Fibroblast of skin of right quadriceps (primary cell): ENCODE results near the gene HMCES.
"Not testable (repeated sequence)": the region's sequence is repeated elsewhere in the genome, so short reads cannot be mapped to it uniquely, and the experiment has no call there.

Experiments used
- DNase-seq: peaks from one replicate; pipeline ENCODE4 v3.0.0-alpha.2; 2013

Gene HMCES

GRCh38 chr3:129259612-129260477, 18.8 kb upstream of the HMCES start:
- no peak for DNase-seq

DNA sequence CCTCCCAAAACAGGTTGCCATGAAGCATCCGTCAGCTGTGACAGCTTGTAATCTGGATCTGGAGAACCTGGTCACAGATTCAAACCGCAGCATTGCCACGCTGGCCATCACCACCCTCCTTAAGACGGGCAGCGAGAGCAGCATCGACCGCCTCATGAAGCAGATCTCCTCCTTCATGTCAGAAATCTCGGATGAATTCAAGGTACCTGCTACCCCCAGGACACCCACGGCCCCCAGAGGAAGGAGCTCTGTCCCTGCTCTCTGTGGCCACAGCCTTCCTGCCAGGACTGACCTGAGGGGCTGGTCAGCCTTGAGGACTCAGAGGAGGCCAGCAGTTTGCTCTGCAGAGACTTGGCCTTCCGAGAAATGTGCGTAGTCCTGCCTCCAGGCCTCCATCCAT, 18.1 kb upstream of the HMCES start:
- no peak for DNase-seq

GRCh38 chr3:129261894-129262293, 16.8 kb upstream of the HMCES start:
- no peak for DNase-seq

GRCh38 chr3:129263161-129263910, 15.3 kb upstream of the HMCES start:
- DNase-seq: no peak

GRCh38 chr3:129264994-129265393, 13.7 kb upstream of the HMCES start:
- not testable (repeated sequence) for DNase-seq

DNA sequence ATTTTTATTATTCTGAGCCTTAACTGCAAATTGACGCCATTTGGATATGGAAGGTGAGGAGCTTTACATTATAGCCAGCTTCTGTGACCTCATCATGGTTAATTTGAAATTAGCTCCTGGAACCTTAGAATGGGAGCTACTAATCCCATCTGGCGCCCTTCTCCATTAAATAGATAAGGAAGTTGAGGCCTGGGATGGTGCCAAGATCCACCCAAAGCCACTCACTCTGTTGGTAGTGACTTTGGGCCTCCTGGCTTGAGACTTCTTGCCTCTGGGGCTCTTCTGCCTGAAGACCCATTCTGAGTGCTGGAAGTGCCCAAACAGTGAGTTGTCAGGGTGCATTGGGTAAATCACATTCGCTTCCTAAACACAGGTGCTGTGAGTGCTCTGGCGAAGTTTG, 12.0 kb upstream of the HMCES start:
- DNase-seq: no peak

DNA sequence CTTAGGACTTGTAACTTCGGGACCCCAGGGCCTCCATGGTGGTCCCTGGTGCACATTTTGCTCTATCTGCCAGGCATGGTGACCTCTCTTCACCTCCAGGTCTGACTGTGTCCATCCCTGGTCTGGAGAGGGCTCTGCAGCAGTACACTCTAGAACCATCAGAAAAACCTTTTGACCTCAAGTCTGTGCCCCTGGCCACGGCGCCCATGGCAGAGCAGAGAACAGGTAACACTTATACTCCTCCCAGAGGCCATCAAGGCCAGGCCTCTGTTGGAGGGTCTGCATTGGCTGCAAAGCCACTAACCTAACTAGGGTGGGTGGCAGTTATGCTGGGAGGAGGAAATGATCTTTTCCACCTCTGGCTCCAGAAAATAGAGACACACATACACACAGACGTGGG, 10.3 kb upstream of the HMCES start:
- no peak for DNase-seq

GRCh38 chr3:129271674-129272073, 7.0 kb upstream of the HMCES start:
- no peak for DNase-seq

GRCh38 chr3:129276385-129276784, 2.3 kb upstream of the HMCES start:
- DNase-seq: no peak

DNA sequence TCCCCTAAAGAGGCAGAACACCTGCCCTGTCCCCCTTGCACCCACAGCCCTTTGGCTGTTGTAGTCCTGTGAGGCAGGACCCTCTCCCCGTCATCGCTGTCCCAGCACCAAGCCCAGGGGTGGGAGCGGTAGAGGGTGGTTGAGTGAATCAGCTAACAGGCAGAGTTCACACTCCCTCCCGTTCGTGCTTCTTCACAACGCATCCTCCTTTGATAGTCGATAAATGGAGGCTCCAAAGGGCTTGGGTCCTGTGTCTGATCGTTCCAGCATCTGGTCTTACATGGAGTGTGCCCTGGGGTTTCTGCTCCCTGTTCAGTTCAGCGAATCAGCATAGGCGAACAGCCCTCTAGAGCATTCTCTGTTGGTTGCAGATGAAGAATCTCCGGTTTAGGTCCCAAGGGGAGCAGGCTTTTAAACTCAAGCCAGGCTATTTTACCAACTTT, 820 bp upstream of the HMCES start:
- DNase-seq: peak; percentile 32

- peak; percentile 53 for DNase-seq
Measured at GRCh38 chr3:129278966-129279906, 566 bp downstream of the HMCES start.

DNA sequence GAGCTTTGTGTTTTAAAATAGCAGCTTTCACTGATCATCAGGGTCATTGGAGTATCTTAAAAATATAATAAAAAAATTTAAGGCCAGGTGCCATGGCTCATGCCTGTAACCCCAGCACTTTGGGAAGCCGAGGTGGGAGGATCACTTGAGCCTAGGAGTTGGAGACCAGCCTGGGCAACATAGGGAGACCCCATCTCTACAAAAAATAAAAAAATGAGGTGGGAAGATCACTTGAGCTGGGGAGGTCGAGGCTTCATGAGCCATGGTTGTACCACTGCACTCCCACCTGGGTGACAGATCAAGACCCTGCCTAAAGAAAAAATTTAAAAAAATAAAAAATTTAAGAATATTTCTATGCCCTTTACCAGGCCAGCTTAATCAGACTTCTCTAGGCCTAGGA, 1.5 kb downstream of the HMCES start:
- DNase-seq: no peak

GRCh38 chr3:129281726-129282125, 3.1 kb downstream of the HMCES start:
- no peak for DNase-seq

GRCh38 chr3:129282727-129283327, 4.2 kb downstream of the HMCES start:
- DNase-seq: peak; percentile 53

- DNase-seq: peak; percentile 38
Measured at GRCh38 chr3:129286081-129286480, 7.4 kb downstream of the HMCES start.

- DNase-seq: no peak
Measured at GRCh38 chr3:129288446-129288845, 9.8 kb downstream of the HMCES start.

- DNase-seq: no peak
Measured at GRCh38 chr3:129289201-129289921, 10.7 kb downstream of the HMCES start.

DNA sequence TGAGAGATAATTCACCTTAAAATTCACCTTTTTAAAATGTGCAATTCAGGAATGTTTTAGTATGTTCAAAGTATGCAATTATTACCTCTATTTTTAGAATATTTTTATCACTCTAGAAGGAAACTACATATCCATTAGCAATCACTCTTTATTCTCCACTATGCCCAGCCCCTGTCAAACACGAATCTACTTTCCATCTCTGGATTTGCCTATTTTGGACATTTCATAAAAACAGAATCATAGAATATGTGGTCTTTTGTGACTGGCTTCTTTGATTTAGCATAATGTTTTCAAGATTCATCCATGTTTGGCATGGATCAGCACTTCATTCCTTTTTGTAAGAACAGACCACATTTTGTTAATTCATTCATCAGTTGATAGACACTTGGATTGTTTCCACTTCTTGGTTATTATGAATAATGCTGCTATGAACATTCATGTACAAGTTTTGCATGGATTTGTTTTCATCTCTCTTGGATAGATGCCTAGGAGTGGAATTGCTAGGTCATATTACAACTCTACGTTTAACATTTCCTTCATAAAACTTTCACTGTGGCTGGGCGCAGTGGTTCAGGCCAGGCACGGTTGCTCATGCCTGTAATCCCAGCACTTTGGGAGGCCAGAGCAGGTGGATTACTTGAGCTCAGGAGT, 12.7 kb downstream of the HMCES start:
- peak; percentile 54 for DNase-seq

- no peak for DNase-seq
Measured at GRCh38 chr3:129295286-129295685, 16.6 kb downstream of the HMCES start.

- DNase-seq: no peak
Measured at GRCh38 chr3:129304146-129304961, 25.7 kb downstream of the HMCES start.

- no peak for DNase-seq
Measured at GRCh38 chr3:129304962-129305222, 26.2 kb downstream of the HMCES start.
